ENCODE measurements around the gene SMARCB1.

SMARCB1 gene

GRCh38 chr22:23774922-23775436 is 11.8 kb upstream of the SMARCB1 start:
- Histone ChIP-seq H3K9me3 (ENCODE audit: severe bottlenecking) (no peaks in the 10 kb centered on the region), H3K4me1 (ENCODE audit: insufficient read depth, poor library complexity, severe bottlenecking) (no peaks in the 10 kb centered on the region), H3K36me3 (ENCODE audit: low read depth) (no peaks in the 10 kb centered on the region), H3K27ac (ENCODE audit: poor library complexity, severe bottlenecking) (no peak overlapping the region), H3K4me3 (ENCODE audit: severe bottlenecking) (no peak overlapping the region), H3K27me3 (ENCODE audit: insufficient read depth, poor library complexity, severe bottlenecking) (no peaks in the 10 kb centered on the region)
- no peak for ATAC-seq (ENCODE audit: low read depth)
- DNase-seq (ENCODE audit: low spot score), result no peak
- no peak for TF ChIP-seq CTCF (IDR thresholded peaks at IDR 0.05; ENCODE audit: poor library complexity, severe bottlenecking)

- Histone ChIP-seq H3K9me3 (ENCODE audit: severe bottlenecking) (no peaks in the 10 kb centered on the region), H3K27ac (ENCODE audit: poor library complexity, severe bottlenecking) (no peak overlapping the region), H3K4me3 (ENCODE audit: severe bottlenecking) (no peak overlapping the region), H3K27me3 (ENCODE audit: insufficient read depth, poor library complexity, severe bottlenecking) (no peaks in the 10 kb centered on the region), H3K4me1 (ENCODE audit: insufficient read depth, poor library complexity, severe bottlenecking) (no peaks in the 10 kb centered on the region), H3K36me3 (ENCODE audit: low read depth) (no peaks in the 10 kb centered on the region)
- no peak for TF ChIP-seq CTCF (IDR thresholded peaks at IDR 0.05; ENCODE audit: poor library complexity, severe bottlenecking)
- DNase-seq (ENCODE audit: low spot score), result no peak
- ATAC-seq (ENCODE audit: low read depth), result 0 out of 3 replicates have a peak, but pooled peaks have one; percentile 18
Measured at GRCh38 chr22:23775779-23776375, 10.9 kb upstream of the SMARCB1 start.

- Histone ChIP-seq H3K4me3 (ENCODE audit: severe bottlenecking) (no peak overlapping the region), H3K9me3 (ENCODE audit: severe bottlenecking) (no peaks in the 10 kb centered on the region), H3K27ac (ENCODE audit: poor library complexity, severe bottlenecking) (no peak overlapping the region), H3K4me1 (ENCODE audit: insufficient read depth, poor library complexity, severe bottlenecking) (peaks cover 11% of the 10 kb centered on the region), H3K27me3 (ENCODE audit: insufficient read depth, poor library complexity, severe bottlenecking) (no peaks in the 10 kb centered on the region), H3K36me3 (ENCODE audit: low read depth) (no peaks in the 10 kb centered on the region)
- ATAC-seq (ENCODE audit: low read depth) (no peak), DNase-seq (ENCODE audit: low spot score) (no peak)
- no peak for TF ChIP-seq CTCF (IDR thresholded peaks at IDR 0.05; ENCODE audit: poor library complexity, severe bottlenecking)
Measured at GRCh38 chr22:23777776-23778576, 8.8 kb upstream of the SMARCB1 start.

GRCh38 chr22:23778577-23778900 is 8.2 kb upstream of the SMARCB1 start:
- no peak overlapping the region for H3K4me3 ChIP-seq (ENCODE audit: severe bottlenecking)
- TF ChIP-seq CTCF (IDR thresholded peaks at IDR 0.05; ENCODE audit: poor library complexity, severe bottlenecking), result no peak
- no peaks in the 10 kb centered on the region for H3K36me3 ChIP-seq (ENCODE audit: low read depth)
- DNase-seq (ENCODE audit: low spot score), result no peak
- no peak overlapping the region for H3K27ac ChIP-seq (ENCODE audit: poor library complexity, severe bottlenecking)
- H3K9me3 ChIP-seq (ENCODE audit: severe bottlenecking), result no peaks in the 10 kb centered on the region
- no peaks in the 10 kb centered on the region for H3K27me3 ChIP-seq (ENCODE audit: insufficient read depth, poor library complexity, severe bottlenecking)
- H3K4me1 ChIP-seq (ENCODE audit: insufficient read depth, poor library complexity, severe bottlenecking), result peaks cover 11% of the 10 kb centered on the region
- no peak for ATAC-seq (ENCODE audit: low read depth)

GRCh38 chr22:23779083-23779482 is 7.7 kb upstream of the SMARCB1 start:
- Histone ChIP-seq H3K4me3 (ENCODE audit: severe bottlenecking) (no peak overlapping the region), H3K9me3 (ENCODE audit: severe bottlenecking) (no peaks in the 10 kb centered on the region), H3K4me1 (ENCODE audit: insufficient read depth, poor library complexity, severe bottlenecking) (peaks cover 11% of the 10 kb centered on the region), H3K36me3 (ENCODE audit: low read depth) (no peaks in the 10 kb centered on the region), H3K27me3 (ENCODE audit: insufficient read depth, poor library complexity, severe bottlenecking) (no peaks in the 10 kb centered on the region), H3K27ac (ENCODE audit: poor library complexity, severe bottlenecking) (no peak overlapping the region)
- TF ChIP-seq CTCF (IDR thresholded peaks at IDR 0.05; ENCODE audit: poor library complexity, severe bottlenecking), result no peak
- DNase-seq (ENCODE audit: low spot score) (no peak), ATAC-seq (ENCODE audit: low read depth) (no peak)

Data from RWPE2 (cell line).